Breast epithelium (tissue), 3 donors: ENCODE results near the gene C12orf60.

Source experiments
- CTCF ChIP-seq, 3 donors: fragments of 450-650 bp; IDR thresholded peaks; one replicate each; pipeline ENCODE4 v1.5.1; 2016 to 2017; ENCODE audit warnings: antibody characterized with exemption in 3 of 3, mild to moderate bottlenecking in 3 of 3, moderate library complexity in 3 of 3
- POLR2A ChIP-seq: fragments of 450-650 bp; IDR thresholded peaks from one replicate; pipeline ENCODE4 v1.6.1; 2016; ENCODE audit warnings: antibody characterized with exemption, mild to moderate bottlenecking, moderate library complexity
- POLR2AphosphoS5 ChIP-seq, 3 donors: sonication (generic); formaldehyde crosslinking; IDR thresholded peaks; one replicate each; pipeline ENCODE4 v1.6.1; 2017; ENCODE audit warnings: antibody characterized with exemption in 3 of 3

GRCh38 chr12:14767617-14768016 is 35.9 kb upstream of the C12orf60 start:
- TF ChIP-seq POLR2AphosphoS5 (IDR thresholded peaks at IDR 0.05) (no peak), CTCF (IDR thresholded peaks at IDR 0.05) (no peak), POLR2A (no peak)
